ENCODE data around the gene SURF4.

SURF4 gene

GRCh38 chr9:133406480-133407307, 30.8 kb upstream of the SURF4 start:
- Histone ChIP-seq H3K9ac (ENCODE audit: low read length) (no peak overlapping the region), H3K4me1 (ENCODE audit: control insufficient read depth, insufficient read depth, low read length) (no peaks in the 10 kb centered on the region), H3K9me3 (ENCODE audit: control insufficient read depth, low read length) (no peaks in the 10 kb centered on the region), H3K4me3 (ENCODE audit: low read length) (no peak overlapping the region), H3K27me3 (ENCODE audit: control insufficient read depth, insufficient read depth, low read length) (no peaks in the 10 kb centered on the region), H3K36me3 (ENCODE audit: control insufficient read depth, insufficient read depth, low read length) (no peaks in the 10 kb centered on the region)

- H3K4me3 ChIP-seq (ENCODE audit: low read length), result no peak overlapping the region
- no peaks in the 10 kb centered on the region for H3K27me3 ChIP-seq (ENCODE audit: control insufficient read depth, insufficient read depth, low read length)
- no peaks in the 10 kb centered on the region for H3K9me3 ChIP-seq (ENCODE audit: control insufficient read depth, low read length)
- no peaks in the 10 kb centered on the region for H3K4me1 ChIP-seq (ENCODE audit: control insufficient read depth, insufficient read depth, low read length)
- H3K36me3 ChIP-seq (ENCODE audit: control insufficient read depth, insufficient read depth, low read length), result no peaks in the 10 kb centered on the region
- no peak overlapping the region for H3K9ac ChIP-seq (ENCODE audit: low read length)
Measured at GRCh38 chr9:133405508-133406438, 29.9 kb upstream of the SURF4 start.

GRCh38 chr9:133404454-133405002, 28.7 kb upstream of the SURF4 start:
- no peak overlapping the region for H3K4me3 ChIP-seq (ENCODE audit: low read length)
- no peaks in the 10 kb centered on the region for H3K27me3 ChIP-seq (ENCODE audit: control insufficient read depth, insufficient read depth, low read length)
- no peak overlapping the region for H3K9ac ChIP-seq (ENCODE audit: low read length)
- no peaks in the 10 kb centered on the region for H3K4me1 ChIP-seq (ENCODE audit: control insufficient read depth, insufficient read depth, low read length)
- no peaks in the 10 kb centered on the region for H3K9me3 ChIP-seq (ENCODE audit: control insufficient read depth, low read length)
- H3K36me3 ChIP-seq (ENCODE audit: control insufficient read depth, insufficient read depth, low read length), result no peaks in the 10 kb centered on the region

- Histone ChIP-seq H3K9ac (ENCODE audit: low read length) (no peak overlapping the region), H3K36me3 (ENCODE audit: control insufficient read depth, insufficient read depth, low read length) (no peaks in the 10 kb centered on the region), H3K4me3 (ENCODE audit: low read length) (no peak overlapping the region), H3K4me1 (ENCODE audit: control insufficient read depth, insufficient read depth, low read length) (no peaks in the 10 kb centered on the region), H3K27me3 (ENCODE audit: control insufficient read depth, insufficient read depth, low read length) (no peaks in the 10 kb centered on the region), H3K9me3 (ENCODE audit: control insufficient read depth, low read length) (no peaks in the 10 kb centered on the region)
Measured at GRCh38 chr9:133403766-133404453, 28.1 kb upstream of the SURF4 start.

DNA sequence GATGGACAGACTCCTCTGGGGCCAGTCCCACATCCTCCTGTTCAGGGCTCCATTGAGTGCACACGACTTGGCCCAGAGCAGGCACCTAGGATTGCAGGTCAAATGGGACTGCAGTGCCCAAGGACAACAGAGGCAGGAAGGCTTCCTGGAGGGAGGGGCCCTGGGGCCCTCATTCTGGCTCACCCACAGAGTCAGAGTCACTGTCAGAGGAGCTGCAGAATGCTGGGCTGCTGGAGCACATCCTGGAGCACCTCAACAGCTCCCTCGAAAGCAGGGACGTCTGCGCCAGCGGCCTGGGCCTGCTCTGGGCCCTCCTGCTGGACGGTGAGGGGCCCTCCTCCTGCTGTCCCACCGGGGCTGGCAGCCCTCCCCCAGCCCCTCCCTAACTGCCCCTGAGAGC, 26.8 kb upstream of the SURF4 start:
- Histone ChIP-seq H3K4me1 (ENCODE audit: control insufficient read depth, insufficient read depth, low read length) (no peaks in the 10 kb centered on the region), H3K36me3 (ENCODE audit: control insufficient read depth, insufficient read depth, low read length) (no peaks in the 10 kb centered on the region), H3K9me3 (ENCODE audit: control insufficient read depth, low read length) (no peaks in the 10 kb centered on the region), H3K4me3 (ENCODE audit: low read length) (no peak overlapping the region), H3K27me3 (ENCODE audit: control insufficient read depth, insufficient read depth, low read length) (no peaks in the 10 kb centered on the region), H3K9ac (ENCODE audit: low read length) (no peak overlapping the region)

- H3K27me3 ChIP-seq (ENCODE audit: control insufficient read depth, insufficient read depth, low read length), result peaks cover 10% of the 10 kb centered on the region
- no peak overlapping the region for H3K4me3 ChIP-seq (ENCODE audit: low read length)
- no peak overlapping the region for H3K9ac ChIP-seq (ENCODE audit: low read length)
- H3K9me3 ChIP-seq (ENCODE audit: control insufficient read depth, low read length), result no peaks in the 10 kb centered on the region
- no peaks in the 10 kb centered on the region for H3K4me1 ChIP-seq (ENCODE audit: control insufficient read depth, insufficient read depth, low read length)
- no peaks in the 10 kb centered on the region for H3K36me3 ChIP-seq (ENCODE audit: control insufficient read depth, insufficient read depth, low read length)
Measured at GRCh38 chr9:133401588-133401987, 25.7 kb upstream of the SURF4 start.

DNA sequence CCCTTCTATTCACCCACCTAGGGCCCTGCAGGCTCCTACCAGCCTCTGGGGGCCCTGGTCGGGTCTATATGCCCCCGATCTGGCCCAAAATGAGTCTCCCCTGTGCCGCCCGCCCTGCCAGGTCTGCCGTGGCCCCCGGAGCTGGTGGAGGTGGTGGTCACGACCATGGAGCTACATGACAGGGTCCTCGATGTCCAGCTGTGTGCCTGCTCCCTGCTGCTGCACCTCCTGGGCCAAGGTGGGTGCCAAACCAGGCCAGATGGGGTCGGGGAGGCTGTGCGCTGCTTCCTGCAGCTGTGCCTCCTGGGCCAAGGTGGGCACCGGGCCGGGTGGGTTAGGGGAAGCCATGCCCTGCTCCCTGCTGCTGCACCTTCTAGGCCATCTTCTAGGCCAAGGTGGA, 24.4 kb upstream of the SURF4 start:
- no peak overlapping the region for H3K4me3 ChIP-seq (ENCODE audit: low read length)
- H3K27me3 ChIP-seq (ENCODE audit: control insufficient read depth, insufficient read depth, low read length), result peaks cover 16% of the 10 kb centered on the region
- no peaks in the 10 kb centered on the region for H3K36me3 ChIP-seq (ENCODE audit: control insufficient read depth, insufficient read depth, low read length)
- H3K9ac ChIP-seq (ENCODE audit: low read length), result no peak overlapping the region
- H3K4me1 ChIP-seq (ENCODE audit: control insufficient read depth, insufficient read depth, low read length), result no peaks in the 10 kb centered on the region
- H3K9me3 ChIP-seq (ENCODE audit: control insufficient read depth, low read length), result no peaks in the 10 kb centered on the region

DNA sequence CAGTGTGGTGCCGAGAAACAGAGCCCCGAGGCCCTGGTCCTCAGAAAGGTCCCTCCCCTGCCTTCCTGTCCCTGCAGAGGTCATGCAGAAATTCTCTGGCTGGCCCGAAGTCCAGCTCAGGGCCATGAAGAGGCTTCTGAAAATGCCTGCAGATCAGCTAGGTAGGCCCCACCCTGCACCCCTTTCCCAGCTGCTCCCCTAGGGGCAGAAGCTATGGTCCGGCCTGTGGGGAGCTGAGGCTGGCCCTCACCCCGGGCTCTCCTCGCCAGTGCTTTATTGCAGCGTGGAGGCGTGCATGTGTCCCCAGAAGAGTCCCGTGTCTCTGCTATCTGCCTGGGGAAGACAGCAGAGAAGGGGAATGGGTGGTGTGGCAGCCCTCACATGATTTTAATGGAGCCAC, 22.0 kb upstream of the SURF4 start:
- H3K36me3 ChIP-seq (ENCODE audit: control insufficient read depth, insufficient read depth, low read length), result no peaks in the 10 kb centered on the region
- H3K4me1 ChIP-seq (ENCODE audit: control insufficient read depth, insufficient read depth, low read length), result no peaks in the 10 kb centered on the region
- H3K9ac ChIP-seq (ENCODE audit: low read length), result no peak overlapping the region
- no peaks in the 10 kb centered on the region for H3K9me3 ChIP-seq (ENCODE audit: control insufficient read depth, low read length)
- no peak overlapping the region for H3K4me3 ChIP-seq (ENCODE audit: low read length)
- H3K27me3 ChIP-seq (ENCODE audit: control insufficient read depth, insufficient read depth, low read length), result peaks cover 33% of the 10 kb centered on the region

GRCh38 chr9:133397370-133397769, 21.5 kb upstream of the SURF4 start:
- H3K9ac ChIP-seq (ENCODE audit: low read length), result no peak overlapping the region
- no peak overlapping the region for H3K4me3 ChIP-seq (ENCODE audit: low read length)
- peaks cover 33% of the 10 kb centered on the region for H3K27me3 ChIP-seq (ENCODE audit: control insufficient read depth, insufficient read depth, low read length)
- no peaks in the 10 kb centered on the region for H3K36me3 ChIP-seq (ENCODE audit: control insufficient read depth, insufficient read depth, low read length)
- H3K4me1 ChIP-seq (ENCODE audit: control insufficient read depth, insufficient read depth, low read length), result no peaks in the 10 kb centered on the region
- no peaks in the 10 kb centered on the region for H3K9me3 ChIP-seq (ENCODE audit: control insufficient read depth, low read length)

GRCh38 chr9:133396952-133397351, 21.1 kb upstream of the SURF4 start:
- H3K9me3 ChIP-seq (ENCODE audit: control insufficient read depth, low read length), result no peaks in the 10 kb centered on the region
- no peak overlapping the region for H3K9ac ChIP-seq (ENCODE audit: low read length)
- H3K36me3 ChIP-seq (ENCODE audit: control insufficient read depth, insufficient read depth, low read length), result no peaks in the 10 kb centered on the region
- H3K4me1 ChIP-seq (ENCODE audit: control insufficient read depth, insufficient read depth, low read length), result no peaks in the 10 kb centered on the region
- H3K4me3 ChIP-seq (ENCODE audit: low read length), result no peak overlapping the region
- H3K27me3 ChIP-seq (ENCODE audit: control insufficient read depth, insufficient read depth, low read length), result peaks cover 33% of the 10 kb centered on the region

- Histone ChIP-seq H3K27me3 (ENCODE audit: control insufficient read depth, insufficient read depth, low read length) (peaks cover 38% of the 10 kb centered on the region), H3K36me3 (ENCODE audit: control insufficient read depth, insufficient read depth, low read length) (no peaks in the 10 kb centered on the region), H3K4me1 (ENCODE audit: control insufficient read depth, insufficient read depth, low read length) (no peaks in the 10 kb centered on the region), H3K9me3 (ENCODE audit: control insufficient read depth, low read length) (no peaks in the 10 kb centered on the region), H3K9ac (ENCODE audit: low read length) (no peak overlapping the region), H3K4me3 (ENCODE audit: low read length) (no peak overlapping the region)
Measured at GRCh38 chr9:133394687-133395271, 18.9 kb upstream of the SURF4 start.
